Fibroblast of pulmonary artery (primary cell): ENCODE data around the gene DNAJB6.

Experiments used
- DNase-seq: peaks from one replicate; pipeline ENCODE4 v3.0.0-alpha.2; 2010; ENCODE audit warnings: low read depth
- H3K4me3 ChIP-seq: replicated peaks from 2 replicates; pipeline ENCODE4 v1.5.1; 2011; ENCODE audit warnings: low read depth, mild to moderate bottlenecking, control low read depth, low read length, moderate library complexity
- TF ChIP-seq, protein P1 (sequence below): IDR thresholded peaks from 2 replicates; pipeline ENCODE4 v1.5.1; 2011; ENCODE audit warnings: mild to moderate bottlenecking, control low read depth, low read length, inconsistent platforms; ENCODE audit errors: missing control alignments

Gene DNAJB6

GRCh38 chr7:157427811-157428553 lies 91.2 kb downstream of the DNAJB6 start:
- TF ChIP-seq, protein P1, sequence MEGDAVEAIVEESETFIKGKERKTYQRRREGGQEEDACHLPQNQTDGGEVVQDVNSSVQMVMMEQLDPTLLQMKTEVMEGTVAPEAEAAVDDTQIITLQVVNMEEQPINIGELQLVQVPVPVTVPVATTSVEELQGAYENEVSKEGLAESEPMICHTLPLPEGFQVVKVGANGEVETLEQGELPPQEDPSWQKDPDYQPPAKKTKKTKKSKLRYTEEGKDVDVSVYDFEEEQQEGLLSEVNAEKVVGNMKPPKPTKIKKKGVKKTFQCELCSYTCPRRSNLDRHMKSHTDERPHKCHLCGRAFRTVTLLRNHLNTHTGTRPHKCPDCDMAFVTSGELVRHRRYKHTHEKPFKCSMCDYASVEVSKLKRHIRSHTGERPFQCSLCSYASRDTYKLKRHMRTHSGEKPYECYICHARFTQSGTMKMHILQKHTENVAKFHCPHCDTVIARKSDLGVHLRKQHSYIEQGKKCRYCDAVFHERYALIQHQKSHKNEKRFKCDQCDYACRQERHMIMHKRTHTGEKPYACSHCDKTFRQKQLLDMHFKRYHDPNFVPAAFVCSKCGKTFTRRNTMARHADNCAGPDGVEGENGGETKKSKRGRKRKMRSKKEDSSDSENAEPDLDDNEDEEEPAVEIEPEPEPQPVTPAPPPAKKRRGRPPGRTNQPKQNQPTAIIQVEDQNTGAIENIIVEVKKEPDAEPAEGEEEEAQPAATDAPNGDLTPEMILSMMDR, result no peak
- no peak for DNase-seq
- no peak overlapping the region for H3K4me3 ChIP-seq

- no peak for DNase-seq
- H3K4me3 ChIP-seq, result no peak overlapping the region
- TF ChIP-seq, protein P1, result no peak
Observed at GRCh38 chr7:157428554-157428945, 91.7 kb downstream of the DNAJB6 start.

GRCh38 chr7:157429001-157429679 lies 92.3 kb downstream of the DNAJB6 start:
- TF ChIP-seq, protein P1, result no peak

GRCh38 chr7:157429680-157430224 lies 92.9 kb downstream of the DNAJB6 start:
- no peak for DNase-seq
- no peak overlapping the region for H3K4me3 ChIP-seq
- TF ChIP-seq, protein P1, result no peak

More at GRCh38 chr7:157429001-157429679, 92.3 kb downstream of the DNAJB6 start:
- no peak for DNase-seq
- no peak overlapping the region for H3K4me3 ChIP-seq

DNA sequence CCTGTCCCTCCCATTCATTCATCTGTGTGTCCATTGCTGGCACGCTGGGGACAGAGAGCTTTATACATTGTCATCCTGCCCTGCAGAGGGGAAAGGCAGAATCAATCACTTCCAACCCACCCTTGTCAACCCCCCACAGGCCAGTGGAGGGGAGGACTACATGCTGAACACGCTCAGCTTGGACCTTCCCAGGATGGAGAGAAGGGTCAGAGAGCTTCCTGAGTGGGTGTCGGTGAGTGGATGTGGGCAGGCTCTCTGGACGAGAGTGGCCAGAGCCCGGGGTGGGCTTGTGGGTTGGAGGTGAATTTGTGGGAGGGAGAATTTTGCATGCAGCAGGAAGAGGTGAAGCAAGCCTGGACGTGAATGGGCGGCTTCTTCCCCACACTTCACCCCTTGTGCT lies 93.9 kb downstream of the DNAJB6 start:
- TF ChIP-seq, protein P1, result no peak
- H3K4me3 ChIP-seq, result no peak overlapping the region
- no peak for DNase-seq

DNA sequence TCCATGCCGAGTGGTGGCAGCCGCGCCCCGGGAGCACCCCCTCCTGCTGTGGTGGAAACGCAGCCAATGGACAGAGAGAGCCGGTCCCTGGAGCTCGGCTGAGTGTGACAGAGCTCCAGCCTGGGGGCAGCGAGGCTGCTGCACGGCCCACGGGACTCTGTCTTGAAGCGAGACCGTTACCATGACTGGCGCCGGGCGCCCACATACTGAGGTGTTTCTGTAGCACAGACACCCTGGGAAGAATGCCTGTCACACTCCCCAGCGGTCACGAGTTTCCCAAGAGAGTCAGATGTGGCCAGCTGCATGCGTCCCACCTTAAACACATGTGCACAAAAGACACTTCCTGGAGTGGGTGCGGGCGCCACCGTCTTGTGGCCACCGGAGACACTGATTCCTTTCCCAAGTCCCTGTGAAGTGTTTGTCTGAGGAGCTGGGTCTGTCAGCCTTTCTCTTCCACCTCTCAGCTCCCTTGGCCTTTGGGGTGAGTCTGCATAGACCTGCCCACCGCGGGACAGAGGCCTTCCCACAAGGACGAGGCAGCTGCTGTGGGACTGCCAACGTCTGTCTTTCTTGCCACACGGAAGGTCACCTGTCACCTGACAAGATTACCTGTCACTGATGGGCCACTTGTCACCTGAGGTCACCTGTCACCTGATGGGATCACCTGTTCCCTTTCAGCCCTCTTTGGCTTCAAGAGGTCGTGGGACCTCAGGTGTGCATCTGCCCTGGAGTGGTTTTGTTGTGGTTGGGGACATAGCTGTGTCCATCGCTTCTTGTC lies 94.6 kb downstream of the DNAJB6 start:
- no peak for DNase-seq
- TF ChIP-seq, protein P1, result no peak
- H3K4me3 ChIP-seq, result no peak overlapping the region
